ENCODE measurements around the gene NPAS3. TPM values are rescaled to one million over a fixed set of nuclear protein-coding genes. Genes with fewer than 3 reads are reported as not detected.

Gene NPAS3
- total and polyA plus RNA-seq, 2 donors = 1.0 to 1.2 TPM

GRCh38 chr14:33612197-33612505 lies 673.5 kb downstream of the NPAS3 start:
- Histone ChIP-seq H3K9me3 (ENCODE audit: control insufficient read depth in 2 of 2, insufficient read depth in 1 of 2, low read length in 1 of 2) (no peaks in the 10 kb centered on the region), H3K4me3 (ENCODE audit: low read length in 2 of 2) (no peak overlapping the region), H3K4me1 (ENCODE audit: control insufficient read depth in 2 of 2, insufficient read depth in 2 of 2, low read length in 2 of 2) (no peaks in the 10 kb centered on the region), H3K27ac (ENCODE audit: low read depth in 1 of 2, low read length in 1 of 2) (no peak overlapping the region), H3K36me3 (ENCODE audit: control insufficient read depth in 2 of 2, insufficient read depth in 2 of 2, low read length in 1 of 2) (no peaks in the 10 kb centered on the region), H3K27me3 (ENCODE audit: control insufficient read depth in 2 of 2, insufficient read depth in 1 of 2, low read length in 1 of 2) (no peaks in the 10 kb centered on the region)
- no peak for DNase-seq (ENCODE audit: low read depth in 6 of 9, low spot score in 9 of 9)
- WGBS = 67% methylated on average over 6 of the region's 6 CpGs

GRCh38 chr14:33617154-33617553 lies 678.5 kb downstream of the NPAS3 start:
- no peak for DNase-seq (ENCODE audit: low read depth in 6 of 9, low spot score in 9 of 9)
- WGBS = 96% methylated on average over 3 of the region's 3 CpGs
- H3K4me3 ChIP-seq (ENCODE audit: low read length in 2 of 2) = no peak overlapping the region
- no peaks in the 10 kb centered on the region for H3K27me3 ChIP-seq (ENCODE audit: control insufficient read depth in 2 of 2, insufficient read depth in 1 of 2, low read length in 1 of 2)
- H3K27ac ChIP-seq (ENCODE audit: low read depth in 1 of 2, low read length in 1 of 2) = no peak overlapping the region
- no peaks in the 10 kb centered on the region for H3K9me3 ChIP-seq (ENCODE audit: control insufficient read depth in 2 of 2, insufficient read depth in 1 of 2, low read length in 1 of 2)
- H3K36me3 ChIP-seq (ENCODE audit: control insufficient read depth in 2 of 2, insufficient read depth in 2 of 2, low read length in 1 of 2) = no peaks in the 10 kb centered on the region
- no peaks in the 10 kb centered on the region for H3K4me1 ChIP-seq (ENCODE audit: control insufficient read depth in 2 of 2, insufficient read depth in 2 of 2, low read length in 2 of 2)

- Histone ChIP-seq H3K4me3 (ENCODE audit: low read length in 2 of 2) (no peak overlapping the region), H3K4me1 (ENCODE audit: control insufficient read depth in 2 of 2, insufficient read depth in 2 of 2, low read length in 2 of 2) (no peaks in the 10 kb centered on the region), H3K27ac (ENCODE audit: low read depth in 1 of 2, low read length in 1 of 2) (no peak overlapping the region), H3K9me3 (ENCODE audit: control insufficient read depth in 2 of 2, insufficient read depth in 1 of 2, low read length in 1 of 2) (no peaks in the 10 kb centered on the region), H3K27me3 (ENCODE audit: control insufficient read depth in 2 of 2, insufficient read depth in 1 of 2, low read length in 1 of 2) (no peaks in the 10 kb centered on the region), H3K36me3 (ENCODE audit: control insufficient read depth in 2 of 2, insufficient read depth in 2 of 2, low read length in 1 of 2) (no peaks in the 10 kb centered on the region)
- WGBS = 85% methylated on average over 6 of the region's 6 CpGs
- no peak for DNase-seq (ENCODE audit: low read depth in 6 of 9, low spot score in 9 of 9)
These were observed 679.9 kb downstream of the NPAS3 start for GRCh38 chr14:33618361-33619105.

- H3K4me3 ChIP-seq (ENCODE audit: low read length in 2 of 2) = no peak overlapping the region
- no peaks in the 10 kb centered on the region for H3K4me1 ChIP-seq (ENCODE audit: control insufficient read depth in 2 of 2, insufficient read depth in 2 of 2, low read length in 2 of 2)
- H3K27ac ChIP-seq (ENCODE audit: low read depth in 1 of 2, low read length in 1 of 2) = no peak overlapping the region
- DNase-seq (ENCODE audit: low read depth in 6 of 9, low spot score in 9 of 9) = no peak
- no peaks in the 10 kb centered on the region for H3K36me3 ChIP-seq (ENCODE audit: control insufficient read depth in 2 of 2, insufficient read depth in 2 of 2, low read length in 1 of 2)
- 91% methylated on average over 3 of the region's 3 CpGs for WGBS
- H3K27me3 ChIP-seq (ENCODE audit: control insufficient read depth in 2 of 2, insufficient read depth in 1 of 2, low read length in 1 of 2) = no peaks in the 10 kb centered on the region
- H3K9me3 ChIP-seq (ENCODE audit: control insufficient read depth in 2 of 2, insufficient read depth in 1 of 2, low read length in 1 of 2) = no peaks in the 10 kb centered on the region
These were observed 683.8 kb downstream of the NPAS3 start for GRCh38 chr14:33622496-33622895.

- Histone ChIP-seq H3K36me3 (ENCODE audit: control insufficient read depth in 2 of 2, insufficient read depth in 2 of 2, low read length in 1 of 2) (no peaks in the 10 kb centered on the region), H3K4me1 (ENCODE audit: control insufficient read depth in 2 of 2, insufficient read depth in 2 of 2, low read length in 2 of 2) (no peaks in the 10 kb centered on the region), H3K4me3 (ENCODE audit: low read length in 2 of 2) (no peak overlapping the region), H3K27ac (ENCODE audit: low read depth in 1 of 2, low read length in 1 of 2) (no peak overlapping the region), H3K27me3 (ENCODE audit: control insufficient read depth in 2 of 2, insufficient read depth in 1 of 2, low read length in 1 of 2) (no peaks in the 10 kb centered on the region), H3K9me3 (ENCODE audit: control insufficient read depth in 2 of 2, insufficient read depth in 1 of 2, low read length in 1 of 2) (no peaks in the 10 kb centered on the region)
- DNase-seq (ENCODE audit: low read depth in 6 of 9, low spot score in 9 of 9) = no peak
These were observed 691.1 kb downstream of the NPAS3 start for GRCh38 chr14:33629792-33630191.

GRCh38 chr14:33631021-33631420 lies 692.3 kb downstream of the NPAS3 start:
- Histone ChIP-seq H3K4me3 (ENCODE audit: low read length in 2 of 2) (no peak overlapping the region), H3K36me3 (ENCODE audit: control insufficient read depth in 2 of 2, insufficient read depth in 2 of 2, low read length in 1 of 2) (no peaks in the 10 kb centered on the region), H3K27me3 (ENCODE audit: control insufficient read depth in 2 of 2, insufficient read depth in 1 of 2, low read length in 1 of 2) (no peaks in the 10 kb centered on the region), H3K9me3 (ENCODE audit: control insufficient read depth in 2 of 2, insufficient read depth in 1 of 2, low read length in 1 of 2) (no peaks in the 10 kb centered on the region), H3K4me1 (ENCODE audit: control insufficient read depth in 2 of 2, insufficient read depth in 2 of 2, low read length in 2 of 2) (no peaks in the 10 kb centered on the region), H3K27ac (ENCODE audit: low read depth in 1 of 2, low read length in 1 of 2) (no peak overlapping the region)
- 98% methylated on average over 1 of the region's 1 CpG for WGBS
- no peak for DNase-seq (ENCODE audit: low read depth in 6 of 9, low spot score in 9 of 9)

GRCh38 chr14:33631441-33631840 lies 692.8 kb downstream of the NPAS3 start:
- no peak overlapping the region for H3K4me3 ChIP-seq (ENCODE audit: low read length in 2 of 2)
- no peak overlapping the region for H3K27ac ChIP-seq (ENCODE audit: low read depth in 1 of 2, low read length in 1 of 2)
- H3K27me3 ChIP-seq (ENCODE audit: control insufficient read depth in 2 of 2, insufficient read depth in 1 of 2, low read length in 1 of 2) = no peaks in the 10 kb centered on the region
- WGBS = 86% methylated on average over 6 of the region's 6 CpGs
- H3K36me3 ChIP-seq (ENCODE audit: control insufficient read depth in 2 of 2, insufficient read depth in 2 of 2, low read length in 1 of 2) = no peaks in the 10 kb centered on the region
- DNase-seq (ENCODE audit: low read depth in 6 of 9, low spot score in 9 of 9) = no peak
- H3K4me1 ChIP-seq (ENCODE audit: control insufficient read depth in 2 of 2, insufficient read depth in 2 of 2, low read length in 2 of 2) = no peaks in the 10 kb centered on the region
- no peaks in the 10 kb centered on the region for H3K9me3 ChIP-seq (ENCODE audit: control insufficient read depth in 2 of 2, insufficient read depth in 1 of 2, low read length in 1 of 2)

- Histone ChIP-seq H3K4me3 (ENCODE audit: low read length in 2 of 2) (no peak overlapping the region), H3K9me3 (ENCODE audit: control insufficient read depth in 2 of 2, insufficient read depth in 1 of 2, low read length in 1 of 2) (no peaks in the 10 kb centered on the region), H3K36me3 (ENCODE audit: control insufficient read depth in 2 of 2, insufficient read depth in 2 of 2, low read length in 1 of 2) (no peaks in the 10 kb centered on the region), H3K27ac (ENCODE audit: low read depth in 1 of 2, low read length in 1 of 2) (no peak overlapping the region), H3K4me1 (ENCODE audit: control insufficient read depth in 2 of 2, insufficient read depth in 2 of 2, low read length in 2 of 2) (no peaks in the 10 kb centered on the region), H3K27me3 (ENCODE audit: control insufficient read depth in 2 of 2, insufficient read depth in 1 of 2, low read length in 1 of 2) (no peaks in the 10 kb centered on the region)
- 94% methylated on average over 3 of the region's 3 CpGs for WGBS
- DNase-seq (ENCODE audit: low read depth in 6 of 9, low spot score in 9 of 9) = no peak
These were observed 696.0 kb downstream of the NPAS3 start for GRCh38 chr14:33634631-33635030.

GRCh38 chr14:33636716-33637115 lies 698.0 kb downstream of the NPAS3 start:
- no peaks in the 10 kb centered on the region for H3K9me3 ChIP-seq (ENCODE audit: control insufficient read depth in 2 of 2, insufficient read depth in 1 of 2, low read length in 1 of 2)
- no peak overlapping the region for H3K4me3 ChIP-seq (ENCODE audit: low read length in 2 of 2)
- DNase-seq (ENCODE audit: low read depth in 6 of 9, low spot score in 9 of 9) = no peak
- H3K27me3 ChIP-seq (ENCODE audit: control insufficient read depth in 2 of 2, insufficient read depth in 1 of 2, low read length in 1 of 2) = no peaks in the 10 kb centered on the region
- no peaks in the 10 kb centered on the region for H3K36me3 ChIP-seq (ENCODE audit: control insufficient read depth in 2 of 2, insufficient read depth in 2 of 2, low read length in 1 of 2)
- H3K4me1 ChIP-seq (ENCODE audit: control insufficient read depth in 2 of 2, insufficient read depth in 2 of 2, low read length in 2 of 2) = no peaks in the 10 kb centered on the region
- 98% methylated on average over 4 of the region's 4 CpGs for WGBS
- H3K27ac ChIP-seq (ENCODE audit: low read depth in 1 of 2, low read length in 1 of 2) = no peak overlapping the region

GRCh38 chr14:33642080-33642479 lies 703.4 kb downstream of the NPAS3 start:
- Histone ChIP-seq H3K27me3 (ENCODE audit: control insufficient read depth in 2 of 2, insufficient read depth in 1 of 2, low read length in 1 of 2) (no peaks in the 10 kb centered on the region), H3K4me1 (ENCODE audit: control insufficient read depth in 2 of 2, insufficient read depth in 2 of 2, low read length in 2 of 2) (no peaks in the 10 kb centered on the region), H3K4me3 (ENCODE audit: low read length in 2 of 2) (no peak overlapping the region), H3K27ac (ENCODE audit: low read depth in 1 of 2, low read length in 1 of 2) (no peak overlapping the region), H3K36me3 (ENCODE audit: control insufficient read depth in 2 of 2, insufficient read depth in 2 of 2, low read length in 1 of 2) (no peaks in the 10 kb centered on the region), H3K9me3 (ENCODE audit: control insufficient read depth in 2 of 2, insufficient read depth in 1 of 2, low read length in 1 of 2) (no peaks in the 10 kb centered on the region)
- DNase-seq (ENCODE audit: low read depth in 6 of 9, low spot score in 9 of 9) = no peak
- WGBS = 95% methylated on average over 6 of the region's 6 CpGs

Measured in thymus (tissue), 11 donors.